ENCODE results near the gene ENTPD3. TPM values are rescaled to one million over a fixed set of nuclear protein-coding genes. Genes with fewer than 3 reads are reported as not detected.
"Not testable (repeated sequence)": the region's sequence is repeated elsewhere in the genome, so short reads cannot be mapped to it uniquely, and the experiment has no call there.

ENTPD3 gene
- total RNA-seq, 1 donor from 2014 or later, result 0.87 TPM

DNA sequence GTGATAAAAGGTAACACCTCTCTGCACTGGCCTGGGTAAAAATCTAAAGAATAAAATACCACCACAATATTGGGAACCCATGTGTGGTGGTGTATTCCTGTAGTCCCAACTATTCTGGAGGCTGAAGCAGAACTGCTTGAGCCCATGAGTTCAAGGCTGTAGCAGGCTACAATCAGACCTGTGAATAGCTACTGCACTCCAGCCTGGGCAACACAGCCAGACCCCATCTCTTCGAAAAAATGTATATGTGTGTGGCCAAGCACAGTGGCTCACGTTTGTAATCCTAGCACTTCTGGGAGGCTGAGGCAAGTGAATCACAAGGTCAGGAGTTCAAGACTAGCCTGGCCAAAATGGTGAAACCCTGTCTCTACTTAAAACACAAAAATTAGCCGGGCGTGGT is 68.3 kb downstream of the ENTPD3 start:
- TF ChIP-seq, protein P1, sequence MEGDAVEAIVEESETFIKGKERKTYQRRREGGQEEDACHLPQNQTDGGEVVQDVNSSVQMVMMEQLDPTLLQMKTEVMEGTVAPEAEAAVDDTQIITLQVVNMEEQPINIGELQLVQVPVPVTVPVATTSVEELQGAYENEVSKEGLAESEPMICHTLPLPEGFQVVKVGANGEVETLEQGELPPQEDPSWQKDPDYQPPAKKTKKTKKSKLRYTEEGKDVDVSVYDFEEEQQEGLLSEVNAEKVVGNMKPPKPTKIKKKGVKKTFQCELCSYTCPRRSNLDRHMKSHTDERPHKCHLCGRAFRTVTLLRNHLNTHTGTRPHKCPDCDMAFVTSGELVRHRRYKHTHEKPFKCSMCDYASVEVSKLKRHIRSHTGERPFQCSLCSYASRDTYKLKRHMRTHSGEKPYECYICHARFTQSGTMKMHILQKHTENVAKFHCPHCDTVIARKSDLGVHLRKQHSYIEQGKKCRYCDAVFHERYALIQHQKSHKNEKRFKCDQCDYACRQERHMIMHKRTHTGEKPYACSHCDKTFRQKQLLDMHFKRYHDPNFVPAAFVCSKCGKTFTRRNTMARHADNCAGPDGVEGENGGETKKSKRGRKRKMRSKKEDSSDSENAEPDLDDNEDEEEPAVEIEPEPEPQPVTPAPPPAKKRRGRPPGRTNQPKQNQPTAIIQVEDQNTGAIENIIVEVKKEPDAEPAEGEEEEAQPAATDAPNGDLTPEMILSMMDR (IDR thresholded peaks at IDR 0.05; ENCODE audit: unreplicated experiment), result no peak
- Mint-ChIP-seq H3K27me3 (ENCODE audit: low read depth) (no peaks in the 10 kb centered on the region), H3K9me3 (no peaks in the 10 kb centered on the region), H3K4me1 (peaks cover 41% of the 10 kb centered on the region), H3K27ac (no peak overlapping the region), H3K4me3 (peak overlapping the region; percentile 91), H3K36me3 (peaks cover 13% of the 10 kb centered on the region)
- no peak for DNase-seq (ENCODE audit: low spot score in 2 of 2, unreplicated experiment in 2 of 2)

DNA sequence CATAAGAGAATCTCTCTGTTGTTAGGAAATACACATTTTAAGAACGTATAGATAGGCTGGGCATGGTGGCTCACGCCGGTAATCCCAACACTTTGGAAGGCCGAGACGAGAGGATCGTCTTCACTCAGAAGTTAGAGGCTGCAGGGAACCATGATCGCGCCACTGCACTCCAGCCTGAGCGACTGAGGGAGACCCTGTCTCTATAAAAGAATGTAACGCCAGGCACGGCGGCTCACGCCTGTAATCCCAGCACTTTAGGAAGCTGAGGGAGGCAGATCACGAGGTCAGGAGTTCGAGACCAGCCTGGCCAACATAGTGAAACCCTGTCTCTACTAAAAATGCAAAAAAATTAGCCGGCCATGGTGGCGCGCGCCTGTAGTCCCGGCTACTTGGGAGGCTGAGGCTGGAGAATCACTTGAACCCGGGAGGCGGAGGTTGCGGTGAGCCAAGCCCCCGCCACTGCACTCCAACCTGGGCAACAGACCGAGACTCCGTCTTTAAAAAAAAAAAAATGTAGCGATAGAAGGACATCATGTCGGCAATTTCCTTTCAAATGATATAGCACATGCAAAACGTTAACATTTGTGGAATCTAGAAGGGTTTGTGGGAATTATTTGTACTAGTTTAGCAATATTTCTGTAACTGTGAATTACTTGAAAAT is 69.4 kb downstream of the ENTPD3 start:
- DNase-seq (ENCODE audit: low spot score in 2 of 2, unreplicated experiment in 2 of 2), result no peak
- peak overlapping the region; percentile 91 for H3K4me3 Mint-ChIP-seq
- TF ChIP-seq, protein P1 (IDR thresholded peaks at IDR 0.05; ENCODE audit: unreplicated experiment), result no peak
- peaks cover 16% of the 10 kb centered on the region for H3K36me3 Mint-ChIP-seq
- no peaks in the 10 kb centered on the region for H3K27me3 Mint-ChIP-seq (ENCODE audit: low read depth)
- peak overlapping the region; percentile 98 for H3K27ac Mint-ChIP-seq
- H3K9me3 Mint-ChIP-seq, result no peaks in the 10 kb centered on the region
- peaks cover 41% of the 10 kb centered on the region for H3K4me1 Mint-ChIP-seq

DNA sequence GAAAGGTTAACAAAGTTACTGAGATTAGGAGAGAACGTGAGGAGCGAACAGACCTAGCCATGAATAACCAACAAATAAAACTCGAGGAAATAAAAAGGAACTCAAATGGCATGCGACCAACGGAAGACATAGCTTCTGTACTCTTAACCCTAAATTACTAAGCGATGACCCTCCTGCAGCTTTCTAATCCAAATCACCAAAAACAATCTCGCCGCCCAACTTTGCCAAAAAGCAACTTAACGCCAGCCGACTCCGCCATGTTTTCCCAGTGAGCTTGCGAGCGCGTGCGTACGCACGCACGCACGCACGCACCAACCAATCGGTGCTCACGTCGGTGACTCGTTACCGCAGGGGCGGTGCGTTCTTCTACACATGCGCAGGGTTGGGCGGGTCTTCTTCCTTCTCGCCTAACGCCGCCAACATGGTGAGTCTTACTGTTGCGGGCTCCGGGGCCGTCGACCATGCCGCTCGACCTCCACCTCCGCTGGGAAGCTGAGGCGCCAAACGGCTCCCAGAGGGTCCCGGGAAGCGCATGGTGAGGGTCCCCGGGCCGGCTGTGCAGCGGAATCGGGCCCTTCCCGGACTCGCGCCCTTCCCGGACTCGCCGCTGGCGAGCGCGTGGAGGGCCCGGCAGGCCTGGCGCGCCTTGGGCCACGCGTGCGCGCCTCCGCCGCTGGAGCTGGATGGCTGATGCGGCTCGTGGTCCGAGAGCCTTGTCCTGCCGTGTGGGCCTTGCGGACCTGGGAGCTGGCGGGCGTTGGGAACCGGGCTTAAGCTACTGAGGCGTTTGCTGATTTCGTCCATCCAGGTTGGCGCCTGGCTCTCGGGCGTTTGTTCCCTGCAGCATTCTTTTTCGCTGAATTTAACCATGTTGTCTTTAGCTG is 70.2 kb downstream of the ENTPD3 start, which contains the start of gene RPL14:
RPL14 (plus strand) TSS at position 400 of the 884 bp plus-strand sequence; CDS start at position 533, 133 bp downstream.
- DNase-seq (ENCODE audit: low spot score in 2 of 2, unreplicated experiment in 2 of 2), result peak; percentile 84 to 94
- TF ChIP-seq, protein P1 (IDR thresholded peaks at IDR 0.05; ENCODE audit: unreplicated experiment), result no peak
- H3K27ac Mint-ChIP-seq, result peak within 1 kb of the TSS; percentile 98
- no peaks in the 10 kb centered on the region for H3K9me3 Mint-ChIP-seq
- H3K27me3 Mint-ChIP-seq (ENCODE audit: low read depth), result no peaks in the 10 kb centered on the region
- H3K4me3 Mint-ChIP-seq, result peak within 1 kb of the TSS; percentile 91
- H3K4me1 Mint-ChIP-seq, result peaks cover 40% of the 10 kb centered on the region
- H3K36me3 Mint-ChIP-seq, result peaks cover 22% of the 10 kb centered on the region

DNA sequence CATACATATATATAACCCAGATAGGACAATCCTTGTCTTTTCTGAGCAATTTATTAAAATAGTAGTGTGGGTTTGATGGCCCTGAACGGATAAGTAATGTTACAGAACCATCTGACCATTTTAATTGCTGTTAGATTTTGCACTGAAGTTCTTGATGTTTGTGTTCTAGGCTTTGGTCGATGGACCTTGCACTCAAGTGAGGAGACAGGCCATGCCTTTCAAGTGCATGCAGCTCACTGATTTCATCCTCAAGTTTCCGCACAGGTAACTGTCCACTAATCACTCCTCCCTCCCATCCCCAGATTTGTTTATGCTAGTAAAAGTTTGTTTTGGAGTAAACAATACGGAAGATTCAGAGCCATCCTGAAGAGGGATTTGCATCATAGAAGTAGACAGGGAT is 71.5 kb downstream of the ENTPD3 start:
- Mint-ChIP-seq H3K36me3 (peaks cover 24% of the 10 kb centered on the region), H3K4me3 (peak overlapping the region; percentile 91), H3K27ac (peak overlapping the region; percentile 96), H3K27me3 (ENCODE audit: low read depth) (no peaks in the 10 kb centered on the region), H3K4me1 (peaks cover 30% of the 10 kb centered on the region), H3K9me3 (no peaks in the 10 kb centered on the region)
- no peak for DNase-seq (ENCODE audit: low spot score in 2 of 2, unreplicated experiment in 2 of 2)
- TF ChIP-seq, protein P1 (IDR thresholded peaks at IDR 0.05; ENCODE audit: unreplicated experiment), result no peak

DNA sequence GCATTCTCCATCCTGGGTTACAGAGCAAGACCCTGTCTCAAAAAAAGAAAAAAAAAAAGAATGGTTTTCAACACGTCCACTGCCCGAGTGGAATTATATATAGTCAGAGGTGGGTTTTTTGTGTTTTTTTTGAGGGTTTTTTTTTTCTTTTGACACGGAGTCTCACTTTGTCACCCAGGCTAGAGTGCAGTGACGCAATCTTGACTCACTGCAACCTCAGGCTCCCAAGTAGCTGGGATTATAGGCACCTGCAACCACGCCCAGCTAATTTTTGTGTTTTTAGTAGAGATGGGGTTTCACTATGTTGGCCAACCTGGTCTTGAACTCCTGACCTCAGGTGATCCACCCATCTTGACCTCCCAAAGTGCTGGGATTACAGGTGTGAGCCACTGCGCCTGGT is 73.5 kb downstream of the ENTPD3 start:
- peaks cover 33% of the 10 kb centered on the region for H3K36me3 Mint-ChIP-seq
- H3K4me1 Mint-ChIP-seq, result peaks cover 24% of the 10 kb centered on the region
- H3K27me3 Mint-ChIP-seq (ENCODE audit: low read depth); H3K9me3 Mint-ChIP-seq; DNase-seq (ENCODE audit: low spot score in 2 of 2, unreplicated experiment in 2 of 2); H3K27ac Mint-ChIP-seq; H3K4me3 Mint-ChIP-seq: not testable (repeated sequence)

DNA sequence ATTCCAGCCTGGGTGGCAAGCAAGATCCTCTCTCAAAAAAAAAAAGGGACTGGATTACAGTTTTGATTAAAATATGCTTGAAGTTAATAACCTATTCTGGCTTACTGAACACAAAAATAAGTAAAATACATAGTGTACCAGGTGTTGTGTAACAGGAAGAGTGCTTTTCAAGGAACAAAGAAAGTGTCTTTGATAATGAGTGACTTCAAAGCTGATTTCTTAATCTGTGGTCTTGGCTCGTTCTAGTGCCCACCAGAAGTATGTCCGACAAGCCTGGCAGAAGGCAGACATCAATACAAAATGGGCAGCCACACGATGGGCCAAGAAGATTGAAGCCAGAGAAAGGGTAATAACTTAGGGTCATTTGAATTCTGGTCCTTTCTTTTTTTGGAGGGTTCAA is 74.2 kb downstream of the ENTPD3 start:
- no peaks in the 10 kb centered on the region for H3K9me3 Mint-ChIP-seq
- H3K36me3 Mint-ChIP-seq, result peaks cover 33% of the 10 kb centered on the region
- H3K27me3 Mint-ChIP-seq (ENCODE audit: low read depth), result no peaks in the 10 kb centered on the region
- H3K27ac Mint-ChIP-seq, result peak overlapping the region; percentile 47
- DNase-seq (ENCODE audit: low spot score in 2 of 2, unreplicated experiment in 2 of 2), result no peak
- TF ChIP-seq, protein P1 (IDR thresholded peaks at IDR 0.05; ENCODE audit: unreplicated experiment), result no peak
- peaks cover 20% of the 10 kb centered on the region for H3K4me1 Mint-ChIP-seq
- H3K4me3 Mint-ChIP-seq, result no peak overlapping the region

DNA sequence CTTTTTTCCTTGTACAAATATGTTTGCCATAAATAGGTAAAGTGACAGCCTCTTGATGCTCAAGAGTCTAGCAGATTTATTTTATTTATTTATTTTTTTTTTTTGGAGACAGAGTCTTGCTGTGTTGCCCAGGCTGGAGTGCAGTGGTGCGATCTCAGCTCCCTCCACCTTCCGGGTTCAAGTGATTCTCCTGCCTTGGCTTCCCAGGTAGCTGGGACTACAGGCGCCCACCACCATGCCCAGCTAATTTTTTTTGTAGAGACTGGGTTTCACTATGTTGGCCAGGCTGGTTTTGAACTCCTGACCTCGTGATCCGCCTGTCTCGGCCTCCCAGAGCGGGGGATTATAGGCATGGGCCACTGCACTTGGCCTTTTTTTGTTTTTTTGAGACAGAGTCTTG is 75.9 kb downstream of the ENTPD3 start:
- not testable (repeated sequence) for H3K9me3 Mint-ChIP-seq; H3K27ac Mint-ChIP-seq; H3K27me3 Mint-ChIP-seq (ENCODE audit: low read depth); DNase-seq (ENCODE audit: low spot score in 2 of 2, unreplicated experiment in 2 of 2); H3K4me3 Mint-ChIP-seq
- H3K36me3 Mint-ChIP-seq, result peaks cover 40% of the 10 kb centered on the region
- peaks cover 13% of the 10 kb centered on the region for H3K4me1 Mint-ChIP-seq
